NCI-H2081 (cell line): ENCODE results near the gene RAB19.
"Not testable (repeated sequence)": the region's sequence is repeated elsewhere in the genome, so short reads cannot be mapped to it uniquely, and the experiment has no call there.

Experiments used
- DNase-seq, 2 experiments: peaks; one replicate each; lab custom pipeline; 2025; lab: John Stamatoyannopoulos, UW

Gene RAB19

DNA sequence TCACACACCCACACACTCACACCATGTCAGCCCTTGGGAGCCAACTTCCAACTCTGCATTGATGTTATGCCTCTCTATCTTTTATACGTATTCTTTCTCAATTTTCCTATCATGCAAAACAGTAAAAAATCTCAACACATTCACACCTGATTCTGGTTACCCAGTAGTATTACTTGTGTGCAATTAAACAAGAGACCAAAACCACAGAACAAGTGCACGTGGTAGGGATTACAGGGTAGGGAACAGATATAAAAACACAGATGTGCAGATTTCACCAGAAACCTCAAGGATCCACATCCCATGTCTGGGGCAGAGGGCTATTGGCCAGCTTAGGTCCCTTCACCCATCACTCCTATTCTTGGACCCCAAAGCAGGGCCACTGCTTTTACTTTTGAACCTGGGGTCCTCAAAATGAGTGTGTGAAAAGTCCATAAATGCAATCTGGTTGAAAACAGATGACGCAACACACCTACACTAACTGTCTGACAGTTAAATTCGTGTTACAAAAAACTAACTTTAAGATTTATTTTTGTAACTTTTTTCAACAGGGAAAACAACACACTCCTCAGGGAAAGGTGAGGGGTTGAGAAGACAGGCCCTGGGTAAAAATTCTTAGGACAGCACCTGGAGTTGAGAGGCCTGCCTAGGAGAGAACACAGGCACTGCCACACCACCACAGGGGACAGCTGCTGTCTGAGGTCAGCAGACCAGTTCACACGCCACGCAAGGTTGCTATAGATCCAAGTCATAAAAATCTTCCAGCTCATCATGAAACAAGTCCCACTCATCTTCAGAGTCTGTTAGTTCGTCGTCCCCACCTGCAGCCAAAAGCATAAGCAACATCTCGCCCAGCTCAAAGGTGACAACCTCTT lies 50.2 kb downstream of the RAB19 start:
- not testable (repeated sequence) for DNase-seq

GRCh38 chr7:140454657-140455015 lies 50.8 kb downstream of the RAB19 start:
- DNase-seq, result no peak

DNA sequence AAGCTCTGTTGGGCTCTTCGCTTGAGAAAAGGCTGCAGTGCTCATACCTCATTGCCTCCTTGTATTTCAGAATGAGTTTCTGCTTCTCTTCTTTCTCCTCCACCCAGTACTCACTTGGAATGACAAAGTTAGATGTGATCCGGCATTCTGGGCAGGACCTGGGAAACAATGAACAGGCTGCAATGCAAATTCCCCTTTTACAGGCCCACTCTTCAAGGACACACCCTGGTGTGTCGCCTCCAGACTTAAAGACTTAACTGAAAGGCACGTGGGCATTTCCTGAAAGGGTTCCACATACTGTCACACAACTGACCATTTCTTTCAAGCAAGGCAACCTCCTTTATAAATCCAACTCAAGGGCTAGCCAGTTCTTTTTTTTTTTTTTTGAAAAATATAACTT lies 51.9 kb downstream of the RAB19 start:
- no peak for DNase-seq

- no peak for DNase-seq
These were observed 52.7 kb downstream of the RAB19 start for GRCh38 chr7:140456551-140457051.

DNA sequence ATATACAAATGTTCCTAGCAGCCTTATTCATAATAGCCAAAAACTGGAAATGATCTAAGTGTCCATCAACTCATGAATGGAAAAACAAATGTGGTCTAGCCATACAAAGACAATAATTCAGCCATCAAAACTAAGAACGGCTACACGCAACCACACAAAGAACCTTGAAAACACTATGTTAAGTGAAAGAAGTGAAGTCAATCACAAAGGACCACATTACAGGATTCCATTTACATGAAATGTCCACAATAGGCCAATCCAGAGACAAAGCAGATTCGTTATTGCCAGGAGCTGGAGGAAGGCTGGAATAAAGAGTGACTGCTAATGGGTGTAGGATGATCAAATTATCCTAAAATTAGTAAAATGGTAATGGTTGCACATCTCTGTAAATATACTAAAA lies 54.3 kb downstream of the RAB19 start:
- peak; percentile 33 to 43 for DNase-seq

- DNase-seq, result no peak
These were observed 55.1 kb downstream of the RAB19 start for GRCh38 chr7:140458916-140459315.

- DNase-seq, result no peak
These were observed 59.3 kb downstream of the RAB19 start for GRCh38 chr7:140463111-140463510.

GRCh38 chr7:140475747-140476333 lies 72.0 kb downstream of the RAB19 start:
- peak; percentile 54 to 71 for DNase-seq

- no peak for DNase-seq
These were observed 72.9 kb downstream of the RAB19 start for GRCh38 chr7:140476698-140477261.
